ENCODE measurements around the gene TEX29.

The TEX29 gene

DNA sequence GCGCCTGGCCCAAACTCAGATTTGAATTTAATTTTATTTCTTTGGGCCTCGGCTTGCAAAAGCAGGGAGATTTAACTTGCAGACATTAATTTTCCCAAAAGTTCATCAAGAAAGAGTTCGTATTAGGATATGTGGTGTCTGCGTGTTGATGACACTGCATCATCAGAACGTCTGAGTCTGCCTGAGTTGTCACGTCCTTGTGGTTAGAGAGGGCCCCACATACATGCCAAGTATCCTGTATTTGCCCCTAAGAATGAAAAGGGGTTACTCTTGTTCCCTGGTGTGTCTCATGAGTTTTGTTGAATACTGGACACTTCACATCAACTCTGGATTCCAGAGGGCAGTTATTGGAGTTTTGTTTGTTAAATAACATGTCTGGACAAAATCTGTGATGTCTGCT, 5.6 kb upstream of the TEX29 start:
- Histone ChIP-seq H3K9ac (ENCODE audit: low read length) (no peak overlapping the region), H3K27me3 (replicated peaks; ENCODE audit: control insufficient read depth, insufficient read depth, low read length) (no peaks in the 10 kb centered on the region), H3K4me1 (ENCODE audit: control insufficient read depth, insufficient read depth, low read length) (no peaks in the 10 kb centered on the region), H3K4me3 (ENCODE audit: low read length) (no peak overlapping the region), H3K36me3 (ENCODE audit: control insufficient read depth, insufficient read depth, low read length, severe bottlenecking) (peaks cover 34% of the 10 kb centered on the region), H3K9me3 (ENCODE audit: control insufficient read depth, low read length) (peaks cover 7% of the 10 kb centered on the region)
- no peak for DNase-seq (ENCODE audit: low read depth)

DNA sequence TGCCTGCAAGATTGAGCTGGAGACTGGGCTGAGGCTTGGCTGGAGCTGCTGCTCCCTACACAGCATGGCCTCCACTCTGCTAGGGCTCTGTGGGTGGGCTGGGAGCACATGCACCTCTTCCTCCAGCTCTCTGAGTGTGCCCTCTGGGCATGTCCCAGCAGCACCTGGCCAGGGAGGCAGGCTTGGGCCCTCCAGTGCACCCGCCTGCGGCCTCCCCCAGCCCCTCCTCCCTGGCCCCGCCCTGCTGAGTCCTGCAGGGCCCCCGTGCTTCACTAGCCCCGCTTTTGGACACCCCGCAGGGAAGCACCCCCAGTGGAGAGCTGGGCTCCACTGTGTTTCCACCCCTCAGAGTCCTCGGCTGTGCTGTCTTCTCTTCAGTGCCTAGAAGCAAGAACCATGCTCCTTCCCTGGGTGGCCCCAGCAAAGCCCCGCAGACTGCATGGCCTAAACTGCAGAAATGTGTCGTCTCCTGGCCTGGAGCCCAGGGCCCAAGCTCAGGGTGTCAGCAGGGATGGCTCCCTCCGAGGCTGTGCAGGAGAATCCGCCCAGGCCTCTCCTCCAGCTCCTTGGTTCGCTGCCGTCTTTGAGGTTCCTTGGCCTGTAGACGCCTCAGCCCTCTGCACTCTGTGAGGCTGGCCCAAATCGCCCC, 5.0 kb upstream of the TEX29 start:
- Histone ChIP-seq H3K4me3 (ENCODE audit: low read length) (no peak overlapping the region), H3K4me1 (ENCODE audit: control insufficient read depth, insufficient read depth, low read length) (no peaks in the 10 kb centered on the region), H3K27me3 (replicated peaks; ENCODE audit: control insufficient read depth, insufficient read depth, low read length) (no peaks in the 10 kb centered on the region), H3K9ac (ENCODE audit: low read length) (no peak overlapping the region), H3K36me3 (ENCODE audit: control insufficient read depth, insufficient read depth, low read length, severe bottlenecking) (peaks cover 32% of the 10 kb centered on the region), H3K9me3 (ENCODE audit: control insufficient read depth, low read length) (peaks cover 7% of the 10 kb centered on the region)
- DNase-seq (ENCODE audit: low read depth), result no peak

DNA sequence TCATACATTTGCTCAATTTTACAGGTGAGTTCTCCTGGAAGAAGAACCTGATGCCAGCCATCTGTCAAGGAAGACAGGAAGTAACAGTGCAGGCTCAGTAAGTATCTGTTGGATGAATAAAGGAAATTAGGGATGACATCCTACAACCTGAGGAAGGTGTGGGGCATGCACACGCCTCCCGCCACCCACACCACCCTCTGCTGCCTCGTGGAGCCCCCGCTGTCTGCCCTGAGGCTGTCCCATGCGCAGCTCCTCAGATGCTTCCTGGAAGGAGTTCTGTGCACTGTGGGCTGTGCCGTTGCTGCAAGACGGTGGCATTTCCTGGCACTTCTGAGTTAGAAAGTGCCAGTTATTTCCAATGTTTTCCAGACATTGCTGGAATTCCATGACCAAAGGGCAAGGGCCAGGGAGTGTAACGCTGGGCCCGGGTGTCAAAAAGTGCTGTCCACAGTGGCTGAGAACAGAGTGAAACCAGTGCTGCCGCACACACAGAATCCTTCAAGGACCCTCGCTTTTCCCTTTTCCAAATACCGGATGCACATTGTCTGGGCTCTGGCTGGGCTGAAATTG, 4.2 kb upstream of the TEX29 start:
- no peak for DNase-seq (ENCODE audit: low read depth)
- Histone ChIP-seq H3K4me1 (ENCODE audit: control insufficient read depth, insufficient read depth, low read length) (no peaks in the 10 kb centered on the region), H3K27me3 (replicated peaks; ENCODE audit: control insufficient read depth, insufficient read depth, low read length) (no peaks in the 10 kb centered on the region), H3K9me3 (ENCODE audit: control insufficient read depth, low read length) (peaks cover 7% of the 10 kb centered on the region), H3K9ac (ENCODE audit: low read length) (no peak overlapping the region), H3K36me3 (ENCODE audit: control insufficient read depth, insufficient read depth, low read length, severe bottlenecking) (peaks cover 30% of the 10 kb centered on the region), H3K4me3 (ENCODE audit: low read length) (no peak overlapping the region)

DNA sequence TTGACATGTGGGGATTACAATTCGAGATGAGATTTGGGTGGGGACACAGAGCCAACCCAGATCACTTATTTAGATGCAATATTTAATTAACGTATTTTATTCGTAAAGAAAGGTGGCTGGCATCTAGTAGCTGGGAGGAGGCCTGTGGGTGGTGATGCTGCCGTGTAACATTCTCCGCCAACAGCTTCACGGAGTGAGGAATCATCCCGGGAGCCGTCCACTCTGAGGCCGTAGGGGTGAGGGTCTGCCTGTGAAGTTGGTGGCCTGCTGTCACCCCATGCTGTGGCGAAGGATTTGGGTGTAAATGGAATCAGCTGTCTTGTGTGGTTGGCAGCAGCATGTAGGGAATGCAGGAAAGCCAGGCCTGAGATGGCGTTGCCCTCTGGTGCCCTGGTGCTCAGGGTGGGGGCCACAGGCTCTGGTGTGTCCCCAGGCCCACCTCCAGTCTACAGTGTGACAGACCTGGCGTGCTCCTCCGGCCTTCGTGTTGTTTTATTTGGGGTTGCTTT, 3.3 kb upstream of the TEX29 start:
- no peak for DNase-seq (ENCODE audit: low read depth)
- Histone ChIP-seq H3K9me3 (ENCODE audit: control insufficient read depth, low read length) (peaks cover 7% of the 10 kb centered on the region), H3K4me3 (ENCODE audit: low read length) (no peak overlapping the region)

DNA sequence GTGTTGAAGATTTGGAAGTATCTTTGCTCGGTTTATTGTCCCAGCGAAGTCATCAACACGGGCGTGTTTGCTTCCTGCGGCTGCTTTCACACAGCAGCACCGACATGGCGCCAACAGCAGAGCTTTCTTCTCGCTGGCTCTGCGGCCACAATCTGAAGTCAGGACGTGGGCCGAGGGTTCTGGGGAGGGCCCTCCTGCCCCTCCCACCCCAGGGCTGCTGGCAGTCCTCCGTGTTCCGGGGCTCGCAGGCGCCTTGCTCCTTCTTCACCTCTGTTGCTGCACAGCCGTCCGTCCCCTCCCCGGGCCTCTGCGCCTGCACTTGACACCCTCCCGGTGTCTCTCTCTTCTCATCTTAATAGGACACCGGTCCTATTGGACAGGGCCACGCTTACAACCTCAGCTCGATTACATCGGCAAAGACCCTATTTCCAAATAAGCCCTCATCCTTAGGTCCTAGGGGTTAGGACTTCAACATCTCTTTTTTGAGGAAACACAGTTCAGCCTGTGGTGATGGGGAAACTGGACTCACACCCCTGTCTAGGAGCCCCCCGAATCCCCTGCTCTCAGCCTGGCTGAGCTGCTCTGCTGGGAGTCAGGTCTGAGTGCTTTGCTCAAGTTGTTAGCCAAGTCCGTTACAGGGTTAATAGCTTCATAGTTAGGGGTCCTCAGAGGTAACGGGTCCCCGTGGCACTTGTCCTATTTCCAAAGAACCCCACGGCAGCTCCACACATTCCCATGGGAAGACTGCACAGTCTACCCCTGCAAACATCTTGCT, 2.7 kb upstream of the TEX29 start:
- H3K27me3 ChIP-seq (replicated peaks; ENCODE audit: control insufficient read depth, insufficient read depth, low read length), result peaks cover 3% of the 10 kb centered on the region
- H3K36me3 ChIP-seq (ENCODE audit: control insufficient read depth, insufficient read depth, low read length, severe bottlenecking), result peaks cover 18% of the 10 kb centered on the region
- no peak for DNase-seq (ENCODE audit: low read depth)
- no peak overlapping the region for H3K9ac ChIP-seq (ENCODE audit: low read length)
- no peaks in the 10 kb centered on the region for H3K4me1 ChIP-seq (ENCODE audit: control insufficient read depth, insufficient read depth, low read length)
- peaks cover 4% of the 10 kb centered on the region for H3K9me3 ChIP-seq (ENCODE audit: control insufficient read depth, low read length)
- H3K4me3 ChIP-seq (ENCODE audit: low read length), result no peak overlapping the region

More for the DNA sequence above, 3.3 kb upstream of the TEX29 start:
- Histone ChIP-seq H3K27me3 (replicated peaks; ENCODE audit: control insufficient read depth, insufficient read depth, low read length) (no peaks in the 10 kb centered on the region), H3K9ac (ENCODE audit: low read length) (no peak overlapping the region), H3K4me1 (ENCODE audit: control insufficient read depth, insufficient read depth, low read length) (no peaks in the 10 kb centered on the region), H3K36me3 (ENCODE audit: control insufficient read depth, insufficient read depth, low read length, severe bottlenecking) (peaks cover 24% of the 10 kb centered on the region)

DNA sequence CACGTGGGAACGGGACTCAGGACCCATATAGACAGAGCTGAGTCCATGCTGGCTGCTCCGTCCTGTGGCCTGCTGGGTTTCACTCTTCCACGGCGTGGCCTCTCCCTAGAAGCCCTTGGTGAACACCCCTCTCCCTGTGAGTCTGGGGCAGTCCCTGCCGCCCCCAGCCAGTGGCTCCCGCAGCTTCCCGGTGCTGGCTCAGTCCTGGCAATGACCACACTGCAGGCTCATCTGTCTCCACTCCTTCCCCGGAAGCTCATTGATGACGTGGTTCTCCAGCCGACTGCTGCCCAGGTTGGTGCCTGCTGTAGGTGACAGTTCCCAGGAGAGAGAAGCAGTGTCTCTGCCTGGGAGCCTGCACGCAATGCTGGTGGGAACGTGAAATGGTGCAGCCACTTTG, 2.1 kb upstream of the TEX29 start:
- H3K27me3 ChIP-seq (replicated peaks; ENCODE audit: control insufficient read depth, insufficient read depth, low read length), result peaks cover 3% of the 10 kb centered on the region
- no peak overlapping the region for H3K4me3 ChIP-seq (ENCODE audit: low read length)
- H3K9me3 ChIP-seq (ENCODE audit: control insufficient read depth, low read length), result no peaks in the 10 kb centered on the region
- peaks cover 12% of the 10 kb centered on the region for H3K36me3 ChIP-seq (ENCODE audit: control insufficient read depth, insufficient read depth, low read length, severe bottlenecking)
- no peak overlapping the region for H3K9ac ChIP-seq (ENCODE audit: low read length)
- no peak for DNase-seq (ENCODE audit: low read depth)
- H3K4me1 ChIP-seq (ENCODE audit: control insufficient read depth, insufficient read depth, low read length), result no peaks in the 10 kb centered on the region

DNA sequence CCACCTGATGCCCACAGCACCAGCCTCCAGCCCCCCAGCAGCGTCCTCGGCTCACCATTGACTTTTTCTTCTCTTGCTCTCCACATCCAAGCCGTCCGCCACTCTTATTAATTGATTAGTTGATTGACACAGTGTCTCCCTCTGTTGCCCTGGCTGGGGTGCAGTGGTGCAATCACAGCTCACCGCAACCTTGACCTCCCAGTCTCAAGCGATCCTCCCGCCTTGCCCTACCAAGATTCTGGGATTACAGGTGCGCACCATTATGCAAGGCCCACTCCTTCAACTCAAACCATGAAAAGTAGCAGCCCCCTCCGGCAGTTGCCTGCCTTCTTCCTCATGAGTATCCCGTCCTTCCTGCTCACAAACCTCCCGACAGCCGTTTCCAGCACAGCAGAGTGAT, 921 bp upstream of the TEX29 start:
- no peaks in the 10 kb centered on the region for H3K9me3 ChIP-seq (ENCODE audit: control insufficient read depth, low read length)
- H3K27me3 ChIP-seq (replicated peaks; ENCODE audit: control insufficient read depth, insufficient read depth, low read length), result peaks cover 9% of the 10 kb centered on the region
- H3K4me1 ChIP-seq (ENCODE audit: control insufficient read depth, insufficient read depth, low read length), result no peaks in the 10 kb centered on the region
- no peak overlapping the region for H3K9ac ChIP-seq (ENCODE audit: low read length)
- H3K36me3 ChIP-seq (ENCODE audit: control insufficient read depth, insufficient read depth, low read length, severe bottlenecking), result peaks cover 12% of the 10 kb centered on the region
- no peak for DNase-seq (ENCODE audit: low read depth)
- H3K4me3 ChIP-seq (ENCODE audit: low read length), result no peak overlapping the region

DNA sequence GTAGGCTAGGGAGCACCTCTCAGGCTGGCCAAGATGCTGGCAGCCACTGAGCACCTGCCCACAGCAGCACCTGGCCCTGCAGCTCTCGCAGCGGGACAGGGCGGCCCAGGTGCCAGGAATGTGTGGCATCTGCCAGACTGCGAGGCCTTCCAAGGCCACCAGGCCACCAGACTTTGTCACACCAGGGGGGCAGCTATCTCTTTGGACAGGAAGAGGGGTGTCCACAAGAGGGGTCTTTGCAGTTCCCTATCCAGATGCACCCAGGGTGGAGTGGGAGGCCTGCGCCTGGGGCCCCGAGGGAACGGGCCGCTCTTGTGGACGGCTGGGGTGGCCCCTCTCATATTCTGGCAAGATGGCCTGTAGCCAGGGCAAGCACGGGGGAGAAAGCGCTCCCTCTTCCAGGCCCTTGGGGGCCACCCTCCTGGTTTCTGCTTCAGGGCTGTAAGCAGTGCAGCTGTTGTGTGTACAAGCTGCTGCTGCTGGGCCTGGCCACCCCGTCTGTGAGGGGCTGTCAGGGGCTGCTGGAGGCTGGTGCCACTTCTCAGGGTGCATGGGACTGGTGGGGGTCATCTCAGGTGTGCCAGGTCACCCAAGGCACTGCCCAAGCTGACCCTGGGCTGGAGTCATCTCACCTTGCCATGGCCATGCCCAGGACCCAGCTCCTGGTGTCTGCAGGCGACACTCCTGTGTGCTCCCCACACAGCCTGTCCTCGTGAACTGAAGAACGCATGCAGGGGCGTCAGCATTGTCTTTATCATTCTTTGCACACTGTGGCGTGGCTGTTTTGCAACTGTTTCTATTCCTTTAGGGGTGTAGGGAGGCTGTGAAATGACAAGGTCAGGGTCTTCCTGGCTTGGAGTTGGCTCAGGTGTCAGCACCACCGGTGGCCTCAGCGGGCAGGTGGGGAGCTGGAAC, 1.8 kb downstream of the TEX29 start:
- Histone ChIP-seq H3K9ac (ENCODE audit: low read length) (no peak overlapping the region), H3K36me3 (ENCODE audit: control insufficient read depth, insufficient read depth, low read length, severe bottlenecking) (no peaks in the 10 kb centered on the region), H3K27me3 (replicated peaks; ENCODE audit: control insufficient read depth, insufficient read depth, low read length) (peaks cover 21% of the 10 kb centered on the region), H3K4me3 (ENCODE audit: low read length) (no peak overlapping the region), H3K9me3 (ENCODE audit: control insufficient read depth, low read length) (no peaks in the 10 kb centered on the region), H3K4me1 (ENCODE audit: control insufficient read depth, insufficient read depth, low read length) (no peaks in the 10 kb centered on the region)
- no peak for DNase-seq (ENCODE audit: low read depth)

DNA sequence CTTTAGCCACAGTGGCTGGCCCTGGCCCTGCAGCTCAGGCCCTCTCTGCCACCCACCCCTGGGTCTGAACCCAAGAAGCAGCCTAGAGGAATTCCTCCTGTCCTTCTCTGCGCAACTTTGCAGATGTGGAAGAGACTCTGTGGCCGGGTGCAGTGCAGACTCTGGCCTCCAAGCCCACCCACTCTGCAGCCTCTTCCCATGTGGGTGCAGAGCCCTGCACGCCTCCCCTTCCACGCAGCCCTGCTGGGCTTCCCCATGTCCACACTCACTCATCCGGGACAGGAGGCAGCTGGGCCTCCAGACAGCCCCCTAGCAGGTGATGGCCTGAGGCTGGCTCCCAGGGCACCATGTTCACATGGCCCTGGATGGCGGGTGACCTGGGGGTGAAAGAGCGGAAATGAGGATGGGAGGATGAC, 2.5 kb downstream of the TEX29 start:
- H3K27me3 ChIP-seq (replicated peaks; ENCODE audit: control insufficient read depth, insufficient read depth, low read length), result peaks cover 21% of the 10 kb centered on the region
- H3K4me1 ChIP-seq (ENCODE audit: control insufficient read depth, insufficient read depth, low read length), result no peaks in the 10 kb centered on the region
- H3K36me3 ChIP-seq (ENCODE audit: control insufficient read depth, insufficient read depth, low read length, severe bottlenecking), result no peaks in the 10 kb centered on the region
- H3K9me3 ChIP-seq (ENCODE audit: control insufficient read depth, low read length), result no peaks in the 10 kb centered on the region
- no peak overlapping the region for H3K9ac ChIP-seq (ENCODE audit: low read length)
- H3K4me3 ChIP-seq (ENCODE audit: low read length), result no peak overlapping the region
- no peak for DNase-seq (ENCODE audit: low read depth)

DNA sequence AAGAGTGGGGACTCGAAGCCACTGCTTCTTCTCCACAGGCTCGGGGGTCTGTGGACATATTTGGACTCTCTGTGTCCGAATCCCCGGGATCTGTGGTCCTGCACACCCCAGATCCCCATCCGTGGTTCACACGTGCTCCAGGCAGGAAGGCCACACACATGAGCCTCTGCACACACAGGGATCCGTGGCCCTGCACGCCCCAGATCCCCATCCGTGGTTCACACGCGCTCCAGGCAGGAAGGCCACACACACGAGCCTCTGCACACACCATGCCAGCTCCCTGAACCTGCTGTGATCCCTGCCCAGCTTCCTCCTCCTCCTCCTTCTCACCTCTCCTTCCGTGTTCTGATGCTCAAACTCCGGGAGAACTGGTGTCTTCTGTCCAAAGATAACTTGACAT, 3.1 kb downstream of the TEX29 start:
- DNase-seq (ENCODE audit: low read depth), result no peak
- Histone ChIP-seq H3K9ac (ENCODE audit: low read length) (no peak overlapping the region), H3K36me3 (ENCODE audit: control insufficient read depth, insufficient read depth, low read length, severe bottlenecking) (no peaks in the 10 kb centered on the region), H3K4me3 (ENCODE audit: low read length) (no peak overlapping the region), H3K4me1 (ENCODE audit: control insufficient read depth, insufficient read depth, low read length) (no peaks in the 10 kb centered on the region), H3K27me3 (replicated peaks; ENCODE audit: control insufficient read depth, insufficient read depth, low read length) (peaks cover 21% of the 10 kb centered on the region), H3K9me3 (ENCODE audit: control insufficient read depth, low read length) (no peaks in the 10 kb centered on the region)

All from adipocyte (in vitro differentiated cells).